ENCODE results near the gene SH3PXD2B. TPM values are rescaled to one million over a fixed set of nuclear protein-coding genes. Genes with fewer than 3 reads are reported as not detected.
"Not testable (repeated sequence)": the region's sequence is repeated elsewhere in the genome, so short reads cannot be mapped to it uniquely, and the experiment has no call there.

Gene SH3PXD2B
- total RNA-seq, 2 experiments from 2014 or later: 0.60 to 0.95 TPM

GRCh38 chr5:172399826-172400225, 54.5 kb downstream of the SH3PXD2B start:
- ChIA-PET POLR2A (no interaction called here), CTCF (no interaction called here)
- Mint-ChIP-seq H3K4me3 (no peak overlapping the region), H3K36me3 (ENCODE audit: low read depth) (peaks cover 5% of the 10 kb centered on the region), H3K27ac (no peak overlapping the region), H3K4me1 (ENCODE audit: low read depth) (no peaks in the 10 kb centered on the region), H3K9me3 (peaks cover 4% of the 10 kb centered on the region), H3K27me3 (peaks cover 5% of the 10 kb centered on the region)
- Histone ChIP-seq H3K27me3 (ENCODE audit: control insufficient read depth in 1 of 2, insufficient read depth in 2 of 2, low read length in 2 of 2) (peaks cover 0 to 4% of the 10 kb centered on the region in 2 experiments), H3K27ac (ENCODE audit: low read depth in 1 of 2, low read length in 2 of 2) (no peak overlapping the region), H3K36me3 (ENCODE audit: insufficient read depth, low read length) (no peaks in the 10 kb centered on the region), H3K4me3 (ENCODE audit: low read length) (no peak overlapping the region), H3K9me3 (ENCODE audit: control insufficient read depth in 1 of 2, insufficient read depth in 1 of 2, low read length in 2 of 2) (peaks cover 0 to 13% of the 10 kb centered on the region in 2 experiments), H3K4me1 (ENCODE audit: insufficient read depth, low read length) (no peaks in the 10 kb centered on the region)
- intact Hi-C loops (cut with DNase I, micrococcal nuclease): no loop called here
- no peak for TF ChIP-seq CTCF (IDR thresholded peaks at IDR 0.05)
- DNase-seq: no peak
- ATAC-seq (ENCODE audit: poor library complexity): no peak

GRCh38 chr5:172399336-172399735, 55.0 kb downstream of the SH3PXD2B start:
- H3K4me3 Mint-ChIP-seq: no peak overlapping the region
- no peak for DNase-seq
- peaks cover 5% of the 10 kb centered on the region for H3K27me3 Mint-ChIP-seq
- H3K9me3 Mint-ChIP-seq: peaks cover 4% of the 10 kb centered on the region
- peaks cover 5% of the 10 kb centered on the region for H3K36me3 Mint-ChIP-seq (ENCODE audit: low read depth)
- H3K27ac ChIP-seq (ENCODE audit: low read depth in 1 of 2, low read length in 2 of 2): no peak overlapping the region
- POLR2A ChIA-PET: no interaction called here
- no peak overlapping the region for H3K4me3 ChIP-seq (ENCODE audit: low read length)
- no peak overlapping the region for H3K27ac Mint-ChIP-seq
- H3K9me3 ChIP-seq (ENCODE audit: control insufficient read depth in 1 of 2, insufficient read depth in 1 of 2, low read length in 2 of 2): peaks cover 0 to 13% of the 10 kb centered on the region in 2 experiments
- intact Hi-C loops (cut with DNase I, micrococcal nuclease): no loop called here
- H3K4me1 Mint-ChIP-seq (ENCODE audit: low read depth): no peaks in the 10 kb centered on the region
- CTCF ChIA-PET: no interaction called here
- no peaks in the 10 kb centered on the region for H3K36me3 ChIP-seq (ENCODE audit: insufficient read depth, low read length)
- no peaks in the 10 kb centered on the region for H3K4me1 ChIP-seq (ENCODE audit: insufficient read depth, low read length)
- peaks cover 0 to 4% of the 10 kb centered on the region in 2 experiments for H3K27me3 ChIP-seq (ENCODE audit: control insufficient read depth in 1 of 2, insufficient read depth in 2 of 2, low read length in 2 of 2)
- ATAC-seq (ENCODE audit: poor library complexity): no peak
- TF ChIP-seq CTCF (IDR thresholded peaks at IDR 0.05): no peak

GRCh38 chr5:172398645-172399044, 55.7 kb downstream of the SH3PXD2B start:
- H3K9me3 Mint-ChIP-seq; H3K4me3 Mint-ChIP-seq; POLR2A ChIA-PET; H3K27me3 Mint-ChIP-seq; H3K27ac Mint-ChIP-seq; H3K36me3 ChIP-seq (ENCODE audit: insufficient read depth, low read length); H3K27me3 ChIP-seq (ENCODE audit: control insufficient read depth in 1 of 2, insufficient read depth in 2 of 2, low read length in 2 of 2); H3K4me1 ChIP-seq (ENCODE audit: insufficient read depth, low read length); DNase-seq; ATAC-seq (ENCODE audit: poor library complexity); CTCF ChIA-PET; H3K36me3 Mint-ChIP-seq (ENCODE audit: low read depth); H3K4me3 ChIP-seq (ENCODE audit: low read length); intact Hi-C loops (cut with DNase I, micrococcal nuclease); H3K27ac ChIP-seq (ENCODE audit: low read depth in 1 of 2, low read length in 2 of 2); H3K4me1 Mint-ChIP-seq (ENCODE audit: low read depth): not testable (repeated sequence)
- H3K9me3 ChIP-seq (ENCODE audit: control insufficient read depth in 1 of 2, insufficient read depth in 1 of 2, low read length in 2 of 2): peaks cover 0 to 13% of the 10 kb centered on the region in 2 experiments

GRCh38 chr5:172396994-172397393, 57.3 kb downstream of the SH3PXD2B start:
- H3K27ac ChIP-seq (ENCODE audit: low read depth in 1 of 2, low read length in 2 of 2); H3K36me3 Mint-ChIP-seq (ENCODE audit: low read depth); H3K4me3 ChIP-seq (ENCODE audit: low read length); POLR2A ChIA-PET; H3K9me3 Mint-ChIP-seq; H3K36me3 ChIP-seq (ENCODE audit: insufficient read depth, low read length); H3K27me3 Mint-ChIP-seq; H3K27ac Mint-ChIP-seq; H3K27me3 ChIP-seq (ENCODE audit: control insufficient read depth in 1 of 2, insufficient read depth in 2 of 2, low read length in 2 of 2); H3K4me3 Mint-ChIP-seq; H3K4me1 ChIP-seq (ENCODE audit: insufficient read depth, low read length); DNase-seq; ATAC-seq (ENCODE audit: poor library complexity); H3K4me1 Mint-ChIP-seq (ENCODE audit: low read depth); intact Hi-C loops (cut with DNase I, micrococcal nuclease); H3K9me3 ChIP-seq (ENCODE audit: control insufficient read depth in 1 of 2, insufficient read depth in 1 of 2, low read length in 2 of 2): not testable (repeated sequence)
- CTCF ChIA-PET: interaction anchor here (0.6 kb wide), 1 partner anchor 18 kb away, joined by 3 read pairs; no protein-coding TSS in a partner anchor

Data from CD4-positive, alpha-beta T cell (primary cell).